ENCODE measurements around the gene TPD52L1.

DNA sequence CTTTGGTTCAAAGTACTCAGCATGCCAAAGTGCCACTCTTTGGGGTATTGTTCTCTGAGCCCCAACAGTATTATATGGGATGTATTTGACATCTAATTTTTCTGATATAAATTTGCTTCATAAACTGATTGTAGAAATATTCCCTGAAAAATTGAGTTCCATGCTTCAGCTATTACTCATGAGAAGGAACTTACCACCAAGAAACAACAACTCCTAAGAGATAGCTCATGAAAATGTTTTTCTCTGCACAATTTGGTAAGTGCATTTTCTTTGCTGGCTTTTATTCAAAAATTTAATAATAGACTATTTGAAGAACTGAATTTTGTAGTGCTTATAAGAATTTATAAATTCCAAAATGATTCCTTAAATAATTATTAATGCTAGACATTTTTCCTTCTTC, 12.8 kb upstream of the TPD52L1 start:
- TF ChIP-seq, protein P1, sequence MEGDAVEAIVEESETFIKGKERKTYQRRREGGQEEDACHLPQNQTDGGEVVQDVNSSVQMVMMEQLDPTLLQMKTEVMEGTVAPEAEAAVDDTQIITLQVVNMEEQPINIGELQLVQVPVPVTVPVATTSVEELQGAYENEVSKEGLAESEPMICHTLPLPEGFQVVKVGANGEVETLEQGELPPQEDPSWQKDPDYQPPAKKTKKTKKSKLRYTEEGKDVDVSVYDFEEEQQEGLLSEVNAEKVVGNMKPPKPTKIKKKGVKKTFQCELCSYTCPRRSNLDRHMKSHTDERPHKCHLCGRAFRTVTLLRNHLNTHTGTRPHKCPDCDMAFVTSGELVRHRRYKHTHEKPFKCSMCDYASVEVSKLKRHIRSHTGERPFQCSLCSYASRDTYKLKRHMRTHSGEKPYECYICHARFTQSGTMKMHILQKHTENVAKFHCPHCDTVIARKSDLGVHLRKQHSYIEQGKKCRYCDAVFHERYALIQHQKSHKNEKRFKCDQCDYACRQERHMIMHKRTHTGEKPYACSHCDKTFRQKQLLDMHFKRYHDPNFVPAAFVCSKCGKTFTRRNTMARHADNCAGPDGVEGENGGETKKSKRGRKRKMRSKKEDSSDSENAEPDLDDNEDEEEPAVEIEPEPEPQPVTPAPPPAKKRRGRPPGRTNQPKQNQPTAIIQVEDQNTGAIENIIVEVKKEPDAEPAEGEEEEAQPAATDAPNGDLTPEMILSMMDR (IDR thresholded peaks at IDR 0.05) = no peak
- no peak for TF ChIP-seq POLR2A (IDR thresholded peaks at IDR 0.05)

Data from testis (tissue), 2 donors.